ENCODE results near the gene SIPA1L3. TPM values are rescaled to one million over a fixed set of nuclear protein-coding genes. Genes with fewer than 3 reads are reported as not detected.
A peak's percentile ranks its signal among the peaks of the same experiment; 100 is the strongest.

Gene SIPA1L3
- total RNA-seq, 1 experiment from 2014 or later = 125 TPM

DNA sequence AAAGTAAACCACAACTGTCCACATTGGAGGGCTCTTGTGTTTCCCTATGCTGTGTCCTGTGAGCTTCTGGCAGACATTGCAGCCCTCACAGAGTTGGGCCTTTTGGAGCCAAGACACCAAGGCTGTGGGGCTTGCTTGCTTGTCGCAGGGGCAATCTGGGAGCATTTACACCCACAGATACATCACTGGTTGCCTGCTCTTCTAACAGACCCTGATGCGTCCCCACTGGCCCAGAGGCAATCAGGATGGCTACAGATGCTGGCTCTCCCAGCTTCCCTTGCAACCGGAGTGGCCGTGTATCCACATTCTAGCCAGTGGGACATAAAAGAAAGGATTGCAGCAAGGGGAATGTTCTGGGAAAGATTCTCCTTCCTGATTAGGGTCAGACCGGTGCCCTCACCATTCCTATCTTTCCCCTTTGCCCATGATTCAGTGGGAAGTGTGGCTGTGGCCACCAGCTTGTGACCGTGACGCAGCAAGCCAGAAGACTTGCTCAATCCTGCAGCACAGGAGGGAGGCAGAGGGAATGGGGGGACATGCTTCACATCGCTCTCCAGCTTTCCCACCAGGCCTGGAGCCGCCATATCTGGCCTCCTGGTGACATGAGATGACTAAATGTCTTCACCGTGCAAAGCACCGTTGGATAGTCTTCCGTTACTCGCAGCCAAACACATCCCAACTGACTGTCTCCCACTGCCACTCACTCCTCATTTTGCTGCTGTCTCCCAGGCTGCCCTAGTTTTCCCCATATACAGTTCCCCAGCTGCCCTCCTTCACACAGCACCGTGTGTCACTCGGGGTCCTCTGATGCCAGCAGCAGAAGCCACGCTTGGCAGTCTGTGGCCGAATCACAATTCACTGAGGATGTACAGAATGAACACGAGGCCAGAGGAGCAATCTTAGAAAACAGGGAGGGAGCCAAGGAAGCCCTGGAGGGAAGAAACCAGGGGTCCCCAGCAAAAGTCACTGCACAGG, 166.1 kb downstream of the SIPA1L3 start:
- Mint-ChIP-seq H3K9me3 (ENCODE audit: unreplicated experiment) (no peaks in the 10 kb centered on the region), H3K27me3 (ENCODE audit: insufficient read depth, unreplicated experiment) (no peaks in the 10 kb centered on the region), H3K4me1 (ENCODE audit: low read depth, unreplicated experiment) (peaks cover 14% of the 10 kb centered on the region), H3K4me3 (ENCODE audit: unreplicated experiment) (no peak overlapping the region), H3K36me3 (ENCODE audit: insufficient read depth, unreplicated experiment) (peaks cover 83% of the 10 kb centered on the region), H3K27ac (ENCODE audit: unreplicated experiment) (peak overlapping the region; percentile 69)
- Histone ChIP-seq H3K27me3 (replicated peaks; ENCODE audit: control insufficient read depth, insufficient read depth, low read length) (no peaks in the 10 kb centered on the region), H3K4me3 (ENCODE audit: low read depth, low read length) (no peak overlapping the region), H3K9me3 (no peaks in the 10 kb centered on the region), H3K4me1 (no peaks in the 10 kb centered on the region), H3K36me3 (ENCODE audit: control insufficient read depth, insufficient read depth, low read length) (peaks cover 2% of the 10 kb centered on the region; the same call in 1 of the 2 replicates)
- intact Hi-C loops (cut with micrococcal nuclease; ENCODE audit: unreplicated experiment) = no loop called here
- CTCF ChIA-PET = interaction anchor here (0.5 to 1.0 kb wide), 3 partner anchors 81 to 173 kb away, joined by 3 to 15 read pairs (median 5); partner anchors contain the start of gene WDR87
- DNase-seq = no peak
- POLR2A ChIA-PET = no interaction called here
- TF ChIP-seq, protein P1, sequence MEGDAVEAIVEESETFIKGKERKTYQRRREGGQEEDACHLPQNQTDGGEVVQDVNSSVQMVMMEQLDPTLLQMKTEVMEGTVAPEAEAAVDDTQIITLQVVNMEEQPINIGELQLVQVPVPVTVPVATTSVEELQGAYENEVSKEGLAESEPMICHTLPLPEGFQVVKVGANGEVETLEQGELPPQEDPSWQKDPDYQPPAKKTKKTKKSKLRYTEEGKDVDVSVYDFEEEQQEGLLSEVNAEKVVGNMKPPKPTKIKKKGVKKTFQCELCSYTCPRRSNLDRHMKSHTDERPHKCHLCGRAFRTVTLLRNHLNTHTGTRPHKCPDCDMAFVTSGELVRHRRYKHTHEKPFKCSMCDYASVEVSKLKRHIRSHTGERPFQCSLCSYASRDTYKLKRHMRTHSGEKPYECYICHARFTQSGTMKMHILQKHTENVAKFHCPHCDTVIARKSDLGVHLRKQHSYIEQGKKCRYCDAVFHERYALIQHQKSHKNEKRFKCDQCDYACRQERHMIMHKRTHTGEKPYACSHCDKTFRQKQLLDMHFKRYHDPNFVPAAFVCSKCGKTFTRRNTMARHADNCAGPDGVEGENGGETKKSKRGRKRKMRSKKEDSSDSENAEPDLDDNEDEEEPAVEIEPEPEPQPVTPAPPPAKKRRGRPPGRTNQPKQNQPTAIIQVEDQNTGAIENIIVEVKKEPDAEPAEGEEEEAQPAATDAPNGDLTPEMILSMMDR (IDR thresholded peaks at IDR 0.05; ENCODE audit: insufficient read depth in 1 of 2, low read depth in 1 of 2, low read length in 1 of 2, severe bottlenecking in 1 of 2, unreplicated experiment in 1 of 2) = no peak
- no TSS peak for BruUV-seq (replicated peaks)

- no peaks in the 10 kb centered on the region for H3K9me3 ChIP-seq
- ChIA-PET POLR2A (interaction anchor here (0.6 kb wide), 1 partner anchor 142 kb away, joined by 3 read pairs; no protein-coding TSS in a partner anchor), CTCF (interaction anchor here (1.0 kb wide), 1 partner anchor 174 kb away, joined by 5 read pairs; no protein-coding TSS in a partner anchor)
- no TSS peak for BruUV-seq (replicated peaks)
- H3K4me3 ChIP-seq (ENCODE audit: low read depth, low read length) = no peak overlapping the region
- DNase-seq = peak in 1 of 2 experiments; percentile 32
- Mint-ChIP-seq H3K27me3 (ENCODE audit: insufficient read depth, unreplicated experiment) (no peaks in the 10 kb centered on the region), H3K4me1 (ENCODE audit: low read depth, unreplicated experiment) (peaks cover 14% of the 10 kb centered on the region), H3K4me3 (ENCODE audit: unreplicated experiment) (no peak overlapping the region), H3K36me3 (ENCODE audit: insufficient read depth, unreplicated experiment) (peaks cover 81% of the 10 kb centered on the region), H3K27ac (ENCODE audit: unreplicated experiment) (peak overlapping the region; percentile 26), H3K9me3 (ENCODE audit: unreplicated experiment) (no peaks in the 10 kb centered on the region)
- peaks cover 4% of the 10 kb centered on the region; the same call in 1 of the 2 replicates for H3K36me3 ChIP-seq (ENCODE audit: control insufficient read depth, insufficient read depth, low read length)
- intact Hi-C loops (cut with micrococcal nuclease; ENCODE audit: unreplicated experiment) = no loop called here
- H3K4me1 ChIP-seq = no peaks in the 10 kb centered on the region
- H3K27me3 ChIP-seq (replicated peaks; ENCODE audit: control insufficient read depth, insufficient read depth, low read length) = no peaks in the 10 kb centered on the region
- TF ChIP-seq, protein P1 (IDR thresholded peaks at IDR 0.05; ENCODE audit: insufficient read depth in 1 of 2, low read depth in 1 of 2, low read length in 1 of 2, severe bottlenecking in 1 of 2, unreplicated experiment in 1 of 2) = no peak
Measured at GRCh38 chr19:38073841-38074685, 167.1 kb downstream of the SIPA1L3 start.

DNA sequence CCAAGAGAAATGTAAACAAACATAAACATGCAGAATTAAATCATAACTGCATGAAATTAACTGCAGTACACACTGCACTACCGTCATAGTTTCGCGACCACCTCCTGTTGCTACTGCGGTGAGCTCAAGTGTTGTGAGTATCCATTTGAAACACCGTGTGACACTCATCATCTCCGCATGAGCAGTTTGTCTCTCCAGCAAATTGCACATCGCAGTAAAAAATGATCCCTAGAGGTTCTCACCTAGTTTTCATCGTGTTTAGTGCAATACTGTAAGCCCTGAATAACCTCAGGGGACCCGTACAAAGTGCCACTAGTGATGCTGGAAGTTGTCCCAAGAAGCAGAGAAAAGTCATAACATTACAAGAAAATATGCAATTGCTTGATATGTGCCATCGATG, 169.3 kb downstream of the SIPA1L3 start:
- H3K9me3 ChIP-seq = no peaks in the 10 kb centered on the region
- BruUV-seq (replicated peaks) = no TSS peak
- POLR2A ChIA-PET = no interaction called here
- Mint-ChIP-seq H3K9me3 (ENCODE audit: unreplicated experiment) (no peaks in the 10 kb centered on the region), H3K4me3 (ENCODE audit: unreplicated experiment) (no peak overlapping the region), H3K27me3 (ENCODE audit: insufficient read depth, unreplicated experiment) (no peaks in the 10 kb centered on the region), H3K27ac (ENCODE audit: unreplicated experiment) (no peak overlapping the region), H3K36me3 (ENCODE audit: insufficient read depth, unreplicated experiment) (peaks cover 86% of the 10 kb centered on the region), H3K4me1 (ENCODE audit: low read depth, unreplicated experiment) (peaks cover 15% of the 10 kb centered on the region)
- intact Hi-C loops (cut with micrococcal nuclease; ENCODE audit: unreplicated experiment) = no loop called here
- H3K36me3 ChIP-seq (ENCODE audit: control insufficient read depth, insufficient read depth, low read length) = peaks cover 4% of the 10 kb centered on the region; the same call in 1 of the 2 replicates
- no peak overlapping the region for H3K4me3 ChIP-seq (ENCODE audit: low read depth, low read length)
- DNase-seq = no peak
- no peaks in the 10 kb centered on the region for H3K27me3 ChIP-seq (replicated peaks; ENCODE audit: control insufficient read depth, insufficient read depth, low read length)
- CTCF ChIA-PET = no interaction called here
- TF ChIP-seq, protein P1 (IDR thresholded peaks at IDR 0.05; ENCODE audit: insufficient read depth in 1 of 2, low read depth in 1 of 2, low read length in 1 of 2, severe bottlenecking in 1 of 2, unreplicated experiment in 1 of 2) = no peak
- H3K4me1 ChIP-seq = peaks cover 7% of the 10 kb centered on the region; the same call in 1 of the 2 replicates
